Measurements from ENCODE around the gene SRF.
"Not testable (repeated sequence)": the region's sequence is repeated elsewhere in the genome, so short reads cannot be mapped to it uniquely, and the experiment has no call there.

The SRF gene

DNA sequence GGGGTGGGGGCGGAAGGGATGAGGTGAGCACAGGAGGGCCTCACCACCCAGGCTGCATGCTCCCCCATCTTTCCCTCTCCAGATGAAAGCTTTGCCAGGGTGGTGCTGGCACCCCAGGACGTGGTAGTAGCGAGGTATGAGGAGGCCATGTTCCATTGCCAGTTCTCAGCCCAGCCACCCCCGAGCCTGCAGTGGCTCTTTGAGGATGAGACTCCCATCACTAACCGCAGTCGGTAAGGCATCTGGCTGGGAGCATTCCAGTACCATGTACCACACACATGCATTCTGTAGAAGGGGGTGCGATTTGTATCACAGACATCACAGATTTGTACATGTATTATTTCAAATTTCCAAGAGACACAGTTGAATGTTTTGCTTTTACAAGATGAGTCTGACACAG is 40.6 kb upstream of the SRF start:
- Histone ChIP-seq H3K36me3 (ENCODE audit: control insufficient read depth in 2 of 2, insufficient read depth in 2 of 2, low read length in 2 of 2) (no peaks in the 10 kb centered on the region), H3K9me3 (ENCODE audit: control insufficient read depth in 2 of 2, low read length in 2 of 2) (no peaks in the 10 kb centered on the region), H3K4me1 (ENCODE audit: control insufficient read depth, insufficient read depth, low read length) (peaks cover 3% of the 10 kb centered on the region)

DNA sequence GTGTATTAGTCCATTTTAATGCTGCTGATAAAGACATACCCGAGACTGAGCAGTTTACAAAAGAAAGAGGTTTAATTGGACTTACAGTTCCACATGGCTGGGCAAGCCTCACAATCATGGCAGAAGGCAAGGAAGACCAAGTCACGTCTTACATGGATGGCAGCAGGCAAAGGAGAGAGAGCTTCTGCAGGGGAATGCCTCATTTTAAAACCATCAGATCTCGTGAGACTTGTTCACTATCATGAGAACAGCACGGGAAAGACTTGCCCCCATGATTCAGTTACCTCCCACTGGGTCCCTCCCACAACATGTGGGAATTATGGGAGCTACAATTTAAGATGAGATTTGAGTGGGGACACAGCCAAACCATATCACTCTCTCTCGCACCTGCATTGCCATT is 39.7 kb upstream of the SRF start:
- H3K9me3 ChIP-seq (ENCODE audit: control insufficient read depth in 2 of 2, low read length in 2 of 2); H3K27ac ChIP-seq (ENCODE audit: low read length); H3K9ac ChIP-seq (ENCODE audit: low read length in 2 of 2); H3K4me1 ChIP-seq (ENCODE audit: control insufficient read depth, insufficient read depth, low read length); H3K4me3 ChIP-seq (ENCODE audit: low read length in 2 of 2); H3K36me3 ChIP-seq (ENCODE audit: control insufficient read depth in 2 of 2, insufficient read depth in 2 of 2, low read length in 2 of 2): not testable (repeated sequence)
- peaks cover 0 to 12% of the 10 kb centered on the region in 2 donors for H3K27me3 ChIP-seq (ENCODE audit: control insufficient read depth in 1 of 2, insufficient read depth in 2 of 2, low read length in 2 of 2)

More for the DNA sequence above, 40.6 kb upstream of the SRF start:
- Histone ChIP-seq H3K4me3 (ENCODE audit: low read length in 2 of 2) (no peak overlapping the region), H3K27me3 (ENCODE audit: control insufficient read depth in 1 of 2, insufficient read depth in 2 of 2, low read length in 2 of 2) (peaks cover 0 to 12% of the 10 kb centered on the region in 2 donors), H3K27ac (ENCODE audit: low read length) (no peak overlapping the region), H3K9ac (ENCODE audit: low read length in 2 of 2) (no peak overlapping the region)

- no peak overlapping the region for H3K9ac ChIP-seq (ENCODE audit: low read length in 2 of 2)
- no peaks in the 10 kb centered on the region for H3K9me3 ChIP-seq (ENCODE audit: control insufficient read depth in 2 of 2, low read length in 2 of 2)
- peaks cover 6% of the 10 kb centered on the region for H3K4me1 ChIP-seq (ENCODE audit: control insufficient read depth, insufficient read depth, low read length)
- no peak overlapping the region for H3K4me3 ChIP-seq (ENCODE audit: low read length in 2 of 2)
- H3K27me3 ChIP-seq (ENCODE audit: control insufficient read depth in 1 of 2, insufficient read depth in 2 of 2, low read length in 2 of 2): no peaks in the 10 kb centered on the region
- H3K36me3 ChIP-seq (ENCODE audit: control insufficient read depth in 2 of 2, insufficient read depth in 2 of 2, low read length in 2 of 2): no peaks in the 10 kb centered on the region
- no peak overlapping the region for H3K27ac ChIP-seq (ENCODE audit: low read length)
These were observed 32.8 kb upstream of the SRF start for GRCh38 chr6:43138267-43138666.

DNA sequence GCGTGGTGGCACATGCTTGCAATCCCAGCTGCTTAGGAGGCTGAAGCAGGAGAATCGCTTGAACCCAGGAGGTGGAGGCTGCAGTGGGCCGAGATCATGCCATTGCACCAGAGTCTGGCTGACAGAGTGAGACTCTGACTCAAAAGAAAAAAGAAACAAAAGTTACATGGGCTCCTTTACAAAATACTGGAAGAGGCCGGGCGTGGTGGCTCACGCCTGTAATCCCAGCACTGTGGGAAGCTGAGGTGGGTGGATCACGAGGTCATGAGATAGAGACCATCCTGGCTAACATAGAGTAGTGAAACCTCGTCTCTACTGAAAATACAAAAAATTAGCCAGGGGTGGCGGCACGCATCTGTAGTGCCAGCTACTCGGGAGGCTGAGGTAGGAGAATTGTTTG is 31.1 kb upstream of the SRF start:
- H3K4me1 ChIP-seq (ENCODE audit: control insufficient read depth, insufficient read depth, low read length): peaks cover 12% of the 10 kb centered on the region
- H3K9me3 ChIP-seq (ENCODE audit: control insufficient read depth in 2 of 2, low read length in 2 of 2); H3K27ac ChIP-seq (ENCODE audit: low read length); H3K9ac ChIP-seq (ENCODE audit: low read length in 2 of 2); H3K27me3 ChIP-seq (ENCODE audit: control insufficient read depth in 1 of 2, insufficient read depth in 2 of 2, low read length in 2 of 2); H3K4me3 ChIP-seq (ENCODE audit: low read length in 2 of 2); H3K36me3 ChIP-seq (ENCODE audit: control insufficient read depth in 2 of 2, insufficient read depth in 2 of 2, low read length in 2 of 2): not testable (repeated sequence)

- H3K27me3 ChIP-seq (ENCODE audit: control insufficient read depth in 1 of 2, insufficient read depth in 2 of 2, low read length in 2 of 2): no peaks in the 10 kb centered on the region
- no peaks in the 10 kb centered on the region for H3K36me3 ChIP-seq (ENCODE audit: control insufficient read depth in 2 of 2, insufficient read depth in 2 of 2, low read length in 2 of 2)
- H3K9ac ChIP-seq (ENCODE audit: low read length in 2 of 2): no peak overlapping the region
- peaks cover 12% of the 10 kb centered on the region for H3K4me1 ChIP-seq (ENCODE audit: control insufficient read depth, insufficient read depth, low read length)
- no peak overlapping the region for H3K4me3 ChIP-seq (ENCODE audit: low read length in 2 of 2)
- no peaks in the 10 kb centered on the region for H3K9me3 ChIP-seq (ENCODE audit: control insufficient read depth in 2 of 2, low read length in 2 of 2)
- H3K27ac ChIP-seq (ENCODE audit: low read length): no peak overlapping the region
These were observed 29.4 kb upstream of the SRF start for GRCh38 chr6:43141644-43142043.

DNA sequence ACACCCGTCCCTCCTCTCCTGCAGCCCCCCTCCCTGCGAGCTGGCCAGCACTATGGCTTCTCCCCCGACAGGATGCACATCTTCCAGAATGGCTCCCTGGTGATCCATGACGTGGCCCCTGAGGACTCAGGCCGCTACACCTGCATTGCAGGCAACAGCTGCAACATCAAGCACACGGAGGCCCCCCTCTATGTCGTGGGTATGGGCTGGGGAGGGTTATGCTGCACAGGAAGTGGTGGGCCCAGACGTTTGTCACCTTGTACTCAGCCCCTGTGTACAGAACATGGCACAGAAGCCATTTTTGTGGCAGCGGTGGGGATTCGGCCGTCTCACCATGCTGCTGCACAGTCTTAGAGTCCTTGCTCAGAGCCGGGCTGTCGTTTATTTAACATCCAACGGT is 29.0 kb upstream of the SRF start:
- Histone ChIP-seq H3K9me3 (ENCODE audit: control insufficient read depth in 2 of 2, low read length in 2 of 2) (no peaks in the 10 kb centered on the region), H3K4me1 (ENCODE audit: control insufficient read depth, insufficient read depth, low read length) (peaks cover 12% of the 10 kb centered on the region), H3K36me3 (ENCODE audit: control insufficient read depth in 2 of 2, insufficient read depth in 2 of 2, low read length in 2 of 2) (no peaks in the 10 kb centered on the region), H3K9ac (ENCODE audit: low read length in 2 of 2) (no peak overlapping the region), H3K27ac (ENCODE audit: low read length) (no peak overlapping the region), H3K4me3 (ENCODE audit: low read length in 2 of 2) (no peak overlapping the region), H3K27me3 (ENCODE audit: control insufficient read depth in 1 of 2, insufficient read depth in 2 of 2, low read length in 2 of 2) (no peaks in the 10 kb centered on the region)

DNA sequence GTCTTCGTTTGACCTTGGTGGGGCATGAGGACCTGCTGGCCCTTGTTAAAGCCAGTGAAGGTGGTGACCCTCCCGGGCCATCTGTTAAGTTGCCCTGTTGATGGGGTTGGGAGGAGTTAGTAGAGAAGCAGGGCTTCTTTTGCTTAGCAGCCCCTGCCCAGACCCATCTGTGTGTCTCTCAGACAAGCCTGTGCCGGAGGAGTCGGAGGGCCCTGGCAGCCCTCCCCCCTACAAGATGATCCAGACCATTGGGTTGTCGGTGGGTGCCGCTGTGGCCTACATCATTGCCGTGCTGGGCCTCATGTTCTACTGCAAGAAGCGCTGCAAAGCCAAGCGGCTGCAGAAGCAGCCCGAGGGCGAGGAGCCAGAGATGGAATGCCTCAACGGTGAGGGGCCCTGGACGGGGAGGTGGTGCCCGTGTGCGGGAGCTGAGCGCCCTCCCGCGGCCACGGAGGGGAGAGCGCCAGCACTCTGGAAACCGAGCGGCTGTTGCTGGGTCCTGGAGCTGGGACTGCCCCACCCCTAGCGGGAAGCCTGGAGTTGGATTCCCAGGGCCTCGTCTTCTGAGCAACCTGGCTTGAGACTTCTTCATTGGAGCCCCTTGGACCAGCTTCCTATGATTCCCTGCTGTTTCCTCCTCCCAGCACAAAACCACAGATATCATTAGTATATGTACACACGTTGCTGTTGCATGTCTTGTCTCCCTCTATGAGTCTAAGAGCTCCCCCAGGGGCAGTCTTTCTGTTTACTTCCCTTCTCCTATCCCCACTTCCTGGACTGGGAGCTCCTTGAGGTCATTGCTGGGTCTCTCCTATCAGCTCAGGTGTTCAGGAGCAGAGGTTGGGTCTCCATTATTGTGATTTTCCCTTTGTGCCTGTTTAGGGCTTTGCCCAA is 27.6 kb upstream of the SRF start:
- Histone ChIP-seq H3K4me1 (ENCODE audit: control insufficient read depth, insufficient read depth, low read length) (peaks cover 12% of the 10 kb centered on the region), H3K27ac (ENCODE audit: low read length) (peak overlapping the region; percentile 24), H3K9ac (ENCODE audit: low read length in 2 of 2) (peak overlapping the region; percentile 31 to 73), H3K27me3 (ENCODE audit: control insufficient read depth in 1 of 2, insufficient read depth in 2 of 2, low read length in 2 of 2) (no peaks in the 10 kb centered on the region), H3K9me3 (ENCODE audit: control insufficient read depth in 2 of 2, low read length in 2 of 2) (no peaks in the 10 kb centered on the region), H3K4me3 (ENCODE audit: low read length in 2 of 2) (peak overlapping the region in 1 of 2 donors; percentile 49), H3K36me3 (ENCODE audit: control insufficient read depth in 2 of 2, insufficient read depth in 2 of 2, low read length in 2 of 2) (no peaks in the 10 kb centered on the region)

GRCh38 chr6:43144879-43145278 is 26.2 kb upstream of the SRF start:
- Histone ChIP-seq H3K9me3 (ENCODE audit: control insufficient read depth in 2 of 2, low read length in 2 of 2) (no peaks in the 10 kb centered on the region), H3K4me1 (ENCODE audit: control insufficient read depth, insufficient read depth, low read length) (peaks cover 12% of the 10 kb centered on the region), H3K9ac (ENCODE audit: low read length in 2 of 2) (no peak overlapping the region), H3K36me3 (ENCODE audit: control insufficient read depth in 2 of 2, insufficient read depth in 2 of 2, low read length in 2 of 2) (no peaks in the 10 kb centered on the region), H3K27ac (ENCODE audit: low read length) (no peak overlapping the region), H3K27me3 (ENCODE audit: control insufficient read depth in 1 of 2, insufficient read depth in 2 of 2, low read length in 2 of 2) (no peaks in the 10 kb centered on the region), H3K4me3 (ENCODE audit: low read length in 2 of 2) (no peak overlapping the region)

- Histone ChIP-seq H3K36me3 (ENCODE audit: control insufficient read depth in 2 of 2, insufficient read depth in 2 of 2, low read length in 2 of 2) (no peaks in the 10 kb centered on the region), H3K4me1 (ENCODE audit: control insufficient read depth, insufficient read depth, low read length) (peaks cover 12% of the 10 kb centered on the region), H3K9ac (ENCODE audit: low read length in 2 of 2) (no peak overlapping the region), H3K9me3 (ENCODE audit: control insufficient read depth in 2 of 2, low read length in 2 of 2) (no peaks in the 10 kb centered on the region), H3K27me3 (ENCODE audit: control insufficient read depth in 1 of 2, insufficient read depth in 2 of 2, low read length in 2 of 2) (no peaks in the 10 kb centered on the region), H3K27ac (ENCODE audit: low read length) (no peak overlapping the region), H3K4me3 (ENCODE audit: low read length in 2 of 2) (no peak overlapping the region)
These were observed 24.8 kb upstream of the SRF start for GRCh38 chr6:43146261-43146660.

GRCh38 chr6:43146709-43147688 is 24.1 kb upstream of the SRF start:
- no peak overlapping the region for H3K27ac ChIP-seq (ENCODE audit: low read length)
- no peak overlapping the region for H3K4me3 ChIP-seq (ENCODE audit: low read length in 2 of 2)
- no peak overlapping the region for H3K9ac ChIP-seq (ENCODE audit: low read length in 2 of 2)
- H3K4me1 ChIP-seq (ENCODE audit: control insufficient read depth, insufficient read depth, low read length): peaks cover 12% of the 10 kb centered on the region
- H3K27me3 ChIP-seq (ENCODE audit: control insufficient read depth in 1 of 2, insufficient read depth in 2 of 2, low read length in 2 of 2): no peaks in the 10 kb centered on the region
- H3K9me3 ChIP-seq (ENCODE audit: control insufficient read depth in 2 of 2, low read length in 2 of 2): no peaks in the 10 kb centered on the region
- H3K36me3 ChIP-seq (ENCODE audit: control insufficient read depth in 2 of 2, insufficient read depth in 2 of 2, low read length in 2 of 2): no peaks in the 10 kb centered on the region
